Measurements from ENCODE around the gene MCTP2. TPM values are rescaled to one million over a fixed set of nuclear protein-coding genes. Genes with fewer than 3 reads are reported as not detected.

Gene MCTP2
- total RNA-seq, 1 donor from 2014 or later, result 32.3 TPM

DNA sequence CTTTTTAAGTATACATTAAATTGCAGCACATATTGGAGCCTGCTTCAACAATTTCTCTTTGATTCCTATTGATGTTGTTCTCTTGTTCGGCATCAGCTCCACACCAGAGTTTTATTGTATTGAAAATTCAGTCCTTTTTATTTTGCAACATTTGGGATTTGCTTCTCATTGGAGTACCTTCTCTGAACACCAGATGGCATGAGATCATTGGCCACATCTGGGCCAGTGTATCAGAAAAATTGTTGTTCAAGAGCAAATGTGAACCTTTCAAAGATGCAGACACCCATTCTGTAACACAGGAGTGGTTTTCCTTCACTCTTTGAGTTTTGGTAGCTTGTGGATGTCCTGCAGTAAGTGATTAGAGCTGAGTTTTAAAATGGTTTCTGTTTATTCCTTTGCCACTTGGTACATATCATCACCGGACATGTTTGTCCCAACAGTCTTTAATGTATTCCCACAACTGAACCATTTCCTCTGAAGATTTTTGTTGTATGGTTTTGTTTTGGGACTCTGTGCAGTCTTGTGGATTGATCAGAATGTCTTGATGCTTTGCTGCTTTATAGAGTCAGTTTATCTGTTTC lies 96.1 kb downstream of the MCTP2 start:
- DNase-seq (ENCODE audit: low spot score) (no peak), ATAC-seq (peak; percentile 43)

DNA sequence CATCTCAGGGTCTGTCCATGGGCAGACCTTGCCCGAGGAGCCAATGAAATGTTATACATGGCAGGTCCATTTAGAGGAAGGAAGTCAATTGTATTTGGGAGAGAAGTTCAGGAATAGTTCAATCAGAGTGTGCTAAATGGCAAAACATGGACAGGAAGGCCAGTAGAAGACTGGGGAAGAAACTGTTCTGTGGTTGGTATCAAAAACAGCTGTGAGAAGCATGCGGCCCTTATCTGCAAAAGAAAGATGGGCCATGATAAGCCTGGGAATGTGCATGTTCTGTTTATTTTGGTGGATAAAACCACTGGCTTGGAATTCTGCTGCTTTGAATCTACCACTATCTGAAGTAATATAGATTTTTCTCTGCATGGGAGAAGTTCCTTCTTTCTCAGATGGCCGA lies 100.4 kb downstream of the MCTP2 start:
- intact Hi-C loops (cut with DNase I), result no loop called here
- DNase-seq (ENCODE audit: low spot score) (no peak), ATAC-seq (no peak)

More for the DNA sequence above, 96.1 kb downstream of the MCTP2 start:
- intact Hi-C loops (cut with DNase I), result no loop called here

- no peak for DNase-seq (ENCODE audit: low spot score)
- ATAC-seq, result no peak
- intact Hi-C loops (cut with DNase I), result no loop called here
These were observed 104.3 kb downstream of the MCTP2 start for GRCh38 chr15:94335616-94336015.

GRCh38 chr15:94336817-94337467 lies 105.6 kb downstream of the MCTP2 start:
- ATAC-seq (no peak), DNase-seq (ENCODE audit: low spot score) (no peak)
- intact Hi-C loops (cut with DNase I), result no loop called here

GRCh38 chr15:94338243-94338846 lies 107.0 kb downstream of the MCTP2 start:
- ATAC-seq (no peak), DNase-seq (ENCODE audit: low spot score) (no peak)
- intact Hi-C loops (cut with DNase I), result no loop called here

DNA sequence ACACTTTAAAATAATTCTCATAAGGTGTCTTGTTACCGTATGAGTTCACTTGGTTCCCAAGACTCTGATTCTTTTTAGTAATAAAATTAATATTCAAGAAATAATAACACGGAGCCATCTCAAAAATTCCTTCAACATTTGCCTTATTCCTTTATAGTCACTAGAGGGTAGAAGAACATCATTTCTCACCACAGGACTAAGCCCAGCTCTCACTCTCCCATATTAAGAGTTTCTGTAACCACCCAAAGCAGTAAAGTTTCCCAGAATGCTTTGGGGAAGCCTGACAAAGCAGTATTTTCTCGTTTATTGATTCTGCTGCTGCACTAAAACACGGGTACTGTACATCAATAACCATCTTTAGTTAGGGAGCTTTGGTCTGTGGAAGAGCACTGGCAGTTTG lies 114.9 kb downstream of the MCTP2 start:
- peak; percentile 72 for ATAC-seq
- no peak for DNase-seq (ENCODE audit: low spot score)
- intact Hi-C loops (cut with DNase I), result no loop called here

- DNase-seq (ENCODE audit: low spot score) (no peak), ATAC-seq (no peak)
- intact Hi-C loops (cut with DNase I), result no loop called here
These were observed 116.7 kb downstream of the MCTP2 start for GRCh38 chr15:94348084-94348483.

GRCh38 chr15:94351031-94351535 lies 119.7 kb downstream of the MCTP2 start:
- intact Hi-C loops (cut with DNase I), result no loop called here
- DNase-seq (ENCODE audit: low spot score) (no peak), ATAC-seq (no peak)

GRCh38 chr15:94352636-94353487 lies 121.5 kb downstream of the MCTP2 start:
- DNase-seq (ENCODE audit: low spot score), result no peak

GRCh38 chr15:94353488-94353820 lies 122.1 kb downstream of the MCTP2 start:
- DNase-seq (ENCODE audit: low spot score) (no peak), ATAC-seq (no peak)
- intact Hi-C loops (cut with DNase I), result no loop called here

More at GRCh38 chr15:94352636-94353487, 121.5 kb downstream of the MCTP2 start:
- ATAC-seq, result no peak
- intact Hi-C loops (cut with DNase I), result no loop called here

DNA sequence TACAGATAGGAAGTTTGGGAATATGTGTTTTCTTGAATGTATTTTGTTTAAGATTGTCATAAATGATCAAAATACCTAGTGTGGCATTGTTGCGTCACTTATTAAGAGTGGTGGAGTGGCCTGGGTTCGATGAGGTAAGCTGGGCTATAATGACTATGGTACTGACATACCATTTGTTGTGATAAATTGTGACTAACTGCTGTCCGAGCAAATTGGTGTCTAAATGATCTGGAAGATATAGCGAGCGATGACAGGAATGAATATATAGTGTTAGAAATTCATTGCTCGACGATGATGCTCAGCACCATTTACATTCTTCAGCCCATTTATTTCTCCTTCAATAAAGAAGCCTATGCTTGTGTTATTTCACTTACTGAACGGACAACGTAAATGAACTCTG lies 123.3 kb downstream of the MCTP2 start:
- no peak for ATAC-seq
- no peak for DNase-seq (ENCODE audit: low spot score)
- intact Hi-C loops (cut with DNase I), result no loop called here

DNA sequence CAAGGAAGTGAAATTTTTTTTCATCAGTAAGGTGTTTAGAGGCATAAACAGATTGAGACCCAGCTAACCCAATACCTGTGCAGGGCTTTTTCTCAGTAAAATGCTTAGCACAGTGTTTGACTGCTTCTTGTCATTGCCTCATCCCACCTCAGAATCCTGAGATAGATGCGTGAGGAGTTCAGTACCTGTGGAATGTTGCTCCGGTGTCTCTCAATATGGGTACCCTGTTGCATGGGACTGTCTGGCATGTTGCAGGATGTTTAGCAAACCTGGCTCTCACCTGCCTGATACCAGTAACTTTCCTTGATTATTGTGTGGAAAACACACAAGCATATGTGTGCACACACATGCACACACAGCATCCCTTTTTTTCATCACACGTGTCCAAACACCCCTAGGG lies 128.4 kb downstream of the MCTP2 start:
- ATAC-seq, result no peak
- no peak for DNase-seq (ENCODE audit: low spot score)
- intact Hi-C loops (cut with DNase I), result no loop called here

- ATAC-seq (no peak), DNase-seq (ENCODE audit: low spot score) (no peak)
- intact Hi-C loops (cut with DNase I), result no loop called here
These were observed 128.9 kb downstream of the MCTP2 start for GRCh38 chr15:94360251-94360685.

- ATAC-seq, result no peak
- no peak for DNase-seq (ENCODE audit: low spot score)
- intact Hi-C loops (cut with DNase I), result no loop called here
These were observed 131.2 kb downstream of the MCTP2 start for GRCh38 chr15:94362385-94363092.

- intact Hi-C loops (cut with DNase I), result no loop called here
- ATAC-seq (no peak), DNase-seq (ENCODE audit: low spot score) (no peak)
These were observed 132.0 kb downstream of the MCTP2 start for GRCh38 chr15:94363382-94363781.

DNA sequence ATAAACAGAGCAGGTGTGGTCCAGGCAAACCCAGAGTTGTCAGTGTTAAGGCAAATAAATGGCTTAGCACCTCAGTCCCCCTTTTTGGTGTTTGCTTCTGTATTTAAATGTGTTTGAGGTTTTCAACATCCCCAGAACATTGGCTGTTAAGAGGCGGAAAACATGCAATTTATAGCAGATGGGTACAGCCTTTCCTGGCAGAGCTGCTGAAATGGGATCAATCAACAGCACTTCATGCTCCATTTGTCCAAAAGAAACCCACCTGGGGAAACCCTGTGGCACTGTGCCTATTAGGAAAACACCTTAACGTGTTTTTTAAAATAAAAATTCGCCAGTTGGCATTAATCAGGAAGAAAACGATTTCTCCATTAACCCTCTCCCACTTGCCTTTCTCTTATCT lies 135.4 kb downstream of the MCTP2 start:
- intact Hi-C loops (cut with DNase I), result no loop called here
- ATAC-seq, result no peak
- no peak for DNase-seq (ENCODE audit: low spot score)

DNA sequence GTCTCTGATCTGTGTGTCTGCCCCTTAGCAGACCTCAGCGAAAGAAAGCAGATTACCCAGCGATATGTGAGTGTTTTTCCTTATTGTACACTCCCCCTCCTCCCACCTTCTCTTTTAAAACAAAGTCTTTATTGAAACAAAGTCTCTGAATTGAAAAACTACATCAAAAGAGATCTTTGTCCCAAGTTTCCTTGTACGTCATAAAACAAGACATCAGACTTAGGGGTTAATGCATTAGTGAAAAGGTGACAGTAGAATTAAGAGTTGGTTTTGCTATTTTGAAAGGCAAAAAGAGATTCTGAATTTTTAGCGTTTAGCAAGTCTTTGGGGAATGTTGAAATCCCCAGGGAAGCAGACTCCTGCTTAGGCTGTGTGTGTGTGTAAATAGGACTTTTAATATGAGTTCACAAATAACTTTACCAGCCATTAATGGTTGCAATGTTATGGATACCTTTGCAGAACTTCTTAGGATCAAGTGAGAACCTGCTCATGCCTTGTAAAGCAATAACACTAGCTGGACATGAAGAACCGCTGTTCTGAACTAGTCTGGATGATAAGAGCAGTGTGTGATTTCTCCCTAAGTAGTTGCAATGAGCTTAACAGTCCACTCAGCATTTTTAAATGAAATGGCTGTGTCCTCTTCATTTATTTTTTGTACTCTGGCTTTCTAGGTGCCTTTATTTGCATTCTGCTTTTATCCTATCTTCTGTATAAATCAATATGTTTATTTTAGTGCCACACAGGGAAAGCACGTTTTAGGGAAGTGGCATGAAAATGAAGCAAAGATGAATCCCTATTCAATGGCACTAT lies 136.6 kb downstream of the MCTP2 start:
- intact Hi-C loops (cut with DNase I), result no loop called here
- DNase-seq (ENCODE audit: low spot score) (no peak), ATAC-seq (peak; percentile 36)

DNA sequence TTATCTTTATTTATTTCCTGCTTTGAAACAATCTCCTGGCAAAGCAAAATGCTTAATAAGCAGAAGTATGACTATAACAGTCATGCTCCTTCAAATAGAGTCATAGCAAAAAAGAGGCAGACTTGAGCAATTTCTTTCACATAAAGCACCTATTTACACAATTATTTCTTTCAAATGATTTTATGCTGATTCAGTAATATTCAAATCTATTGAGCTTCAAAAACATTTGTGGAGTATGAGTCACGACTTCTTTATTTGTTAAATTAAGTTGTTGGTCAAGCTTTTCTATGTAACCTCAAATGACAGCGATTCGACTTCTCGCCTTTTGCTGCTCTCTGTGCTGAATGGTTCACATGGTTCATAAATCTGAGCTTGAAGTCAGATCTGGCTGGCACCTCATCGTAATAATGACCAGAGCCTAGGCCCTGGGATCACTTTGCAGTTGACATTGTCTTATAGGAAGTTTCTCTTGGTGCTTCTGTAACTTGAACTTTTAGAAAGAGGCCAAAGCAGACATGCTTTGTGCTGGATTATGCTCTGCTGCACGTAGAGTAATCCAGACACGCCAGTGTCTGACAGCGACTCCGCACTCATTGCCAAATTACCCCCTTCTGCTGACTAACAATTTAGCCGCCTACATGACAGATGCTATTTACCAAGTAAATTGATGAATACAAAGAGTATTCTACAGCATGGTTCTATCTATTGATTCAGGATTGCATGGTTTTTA lies 139.0 kb downstream of the MCTP2 start:
- intact Hi-C loops (cut with DNase I), result no loop called here
- no peak for DNase-seq (ENCODE audit: low spot score)
- ATAC-seq, result no peak

All from sciatic nerve (tissue), 2 donors.